CD8-positive, alpha-beta memory T cell (primary cell): ENCODE measurements around the gene RAB5IF. TPM values are rescaled to one million over a fixed set of nuclear protein-coding genes. Genes with fewer than 3 reads are reported as not detected.

Source experiments
- CTCF ChIA-PET: fragments of 350-600 bp; sonication (Branson Sonifier 250); formaldehyde crosslinking; loops from one replicate; lab custom pipeline; 2021; ENCODE audit warnings: antibody characterized with exemption; lab: Charles Lee
- POLR2A ChIA-PET: fragments of 350-600 bp; sonication (Branson Sonifier 250); formaldehyde crosslinking; loops from one replicate; lab custom pipeline; 2021; ENCODE audit warnings: antibody characterized with exemption; lab: Charles Lee
- DNase-seq, 5 donors: peaks; one replicate each; pipeline versions ENCODE4 v3.0.0 to v3.0.0-alpha.2; 2020 to 2022; ENCODE audit warnings: mixed read lengths in 1 of 5
- H3K27ac ChIP-seq: one replicate; pipeline ENCODE4 v1.7.0; 2013; ENCODE audit warnings: low read depth, mild to moderate bottlenecking, low read length, moderate library complexity
- H3K27me3 ChIP-seq: 2 replicates; pipeline ENCODE4 v1.7.0; 2013; ENCODE audit warnings: low read length, mild to moderate bottlenecking; ENCODE audit not compliant: insufficient read depth, poor library complexity, severe bottlenecking
- H3K36me3 ChIP-seq: 2 replicates; pipeline ENCODE4 v1.7.0; 2013; ENCODE audit warnings: mild to moderate bottlenecking, low read length, moderate library complexity; ENCODE audit not compliant: insufficient read depth
- H3K4me1 ChIP-seq: 2 replicates; pipeline ENCODE4 v1.7.0; 2013; ENCODE audit warnings: mild to moderate bottlenecking, low read length, moderate library complexity; ENCODE audit not compliant: insufficient read depth
- H3K4me3 ChIP-seq: 2 replicates; pipeline ENCODE4 v1.7.0; 2013; ENCODE audit warnings: mild to moderate bottlenecking, low read length
- H3K9me3 ChIP-seq: 2 replicates; pipeline ENCODE4 v1.7.0; 2013; ENCODE audit warnings: mild to moderate bottlenecking, low read length
- H3K27ac Mint-ChIP-seq, 8 donors: one replicate each; pipeline ENCODE4 v1.8.0; 2020 to 2021; ENCODE audit warnings: mixed read lengths in 8 of 8, mild to moderate bottlenecking in 6 of 8, inconsistent platforms in 3 of 8, moderate library complexity in 3 of 8
- H3K27me3 Mint-ChIP-seq, 2 donors: one replicate each; pipeline ENCODE4 v1.8.0; 2020 to 2021; ENCODE audit warnings: mixed read lengths in 2 of 2, mild to moderate bottlenecking in 1 of 2, moderate library complexity in 1 of 2
- H3K36me3 Mint-ChIP-seq, 3 donors: one replicate each; pipeline ENCODE4 v1.8.0; 2020 to 2021; ENCODE audit warnings: mixed read lengths in 3 of 3, inconsistent platforms in 1 of 3, mild to moderate bottlenecking in 1 of 3
- H3K4me1 Mint-ChIP-seq, 3 donors: one replicate each; pipeline ENCODE4 v1.8.0; 2020 to 2021; ENCODE audit warnings: mixed read lengths in 3 of 3, inconsistent platforms in 1 of 3, mild to moderate bottlenecking in 1 of 3
- H3K4me3 Mint-ChIP-seq, 7 donors: one replicate each; pipeline ENCODE4 v1.8.0; 2020 to 2021; ENCODE audit warnings: mixed read lengths in 7 of 7, mild to moderate bottlenecking in 6 of 7, moderate library complexity in 4 of 7, inconsistent platforms in 2 of 7
- H3K9me3 Mint-ChIP-seq, 5 donors: one replicate each; pipeline ENCODE4 v1.8.0; 2020 to 2022; ENCODE audit warnings: mixed read lengths in 5 of 5, mild to moderate bottlenecking in 3 of 5, moderate library complexity in 2 of 5, inconsistent platforms in 1 of 5
- polyA plus RNA-seq: library from polyadenylated mRNA; unstranded; fragments of 300-500 nt; fragmentation: Illumina TruSeq; gene quantifications from one replicate; pipeline ENCODE4 v1.2.3, GENCODE V29; 2021
- total RNA-seq, 2 experiments: library from RNA; stranded (reverse); gene quantifications; one replicate each; pipeline ENCODE4 v1.2.3, GENCODE V29; 2021

RAB5IF gene
- total and polyA plus RNA-seq, 3 experiments from 2014 or later, result 159 to 180 (median 173) TPM

GRCh38 chr20:36591281-36591680, 14.3 kb upstream of the RAB5IF start:
- Histone ChIP-seq H3K4me3 (no peak overlapping the region), H3K4me1 (peaks cover 24% of the 10 kb centered on the region), H3K27me3 (no peaks in the 10 kb centered on the region), H3K36me3 (no peaks in the 10 kb centered on the region), H3K27ac (no peak overlapping the region), H3K9me3 (no peaks in the 10 kb centered on the region)
- no peaks in the 10 kb centered on the region for H3K27me3 Mint-ChIP-seq
- ChIA-PET CTCF (interaction anchor here (0.7 to 7.6 kb wide), 7 partner anchors 14 to 324 kb away, joined by 3 to 46 read pairs (median 4); partner anchors contain the start of gene RAB5IF), POLR2A (interaction anchor here (1.2 kb wide), 1 partner anchor 14 kb away, joined by 5 read pairs; no protein-coding TSS in a partner anchor)
- no peak overlapping the region for H3K4me3 Mint-ChIP-seq
- DNase-seq, result no peak
- peak overlapping the region in 4 of 8 donors; percentile 29 to 95 (median 50) for H3K27ac Mint-ChIP-seq
- peaks cover 0 to 40% (median 7%) of the 10 kb centered on the region in 3 donors for H3K36me3 Mint-ChIP-seq
- no peaks in the 10 kb centered on the region for H3K9me3 Mint-ChIP-seq
- H3K4me1 Mint-ChIP-seq, result peaks cover 34 to 64% (median 54%) of the 10 kb centered on the region in 3 donors

GRCh38 chr20:36591854-36592641, 13.5 kb upstream of the RAB5IF start:
- H3K36me3 Mint-ChIP-seq, result peaks cover 0 to 35% (median 4%) of the 10 kb centered on the region in 3 donors
- H3K4me1 Mint-ChIP-seq, result peaks cover 32 to 59% (median 49%) of the 10 kb centered on the region in 3 donors
- Histone ChIP-seq H3K27me3 (no peaks in the 10 kb centered on the region), H3K4me3 (no peak overlapping the region), H3K36me3 (no peaks in the 10 kb centered on the region), H3K9me3 (no peaks in the 10 kb centered on the region), H3K4me1 (peaks cover 26% of the 10 kb centered on the region), H3K27ac (no peak overlapping the region)
- ChIA-PET CTCF (interaction anchor here (0.7 to 7.6 kb wide), 12 partner anchors 11 to 323 kb away, joined by 3 to 46 read pairs (median 4); partner anchors contain the start of genes RAB5IF, SLA2 and TGIF2), POLR2A (interaction anchor here (0.8 to 1.2 kb wide), 3 partner anchors 13 to 19 kb away, joined by 3 to 5 read pairs (median 3); partner anchors contain the start of gene RAB5IF)
- no peaks in the 10 kb centered on the region for H3K9me3 Mint-ChIP-seq
- DNase-seq, result peak in 4 of 5 donors; percentile 38 to 77 (median 48)
- H3K27ac Mint-ChIP-seq, result peak overlapping the region; percentile 72 to 95 (median 89)
- H3K27me3 Mint-ChIP-seq, result no peaks in the 10 kb centered on the region
- peak overlapping the region in 4 of 7 donors; percentile 25 to 66 (median 43) for H3K4me3 Mint-ChIP-seq

GRCh38 chr20:36593347-36593929, 12.1 kb upstream of the RAB5IF start:
- ChIA-PET CTCF (interaction anchor here (1.0 to 7.6 kb wide), 4 partner anchors 12 to 148 kb away, joined by 3 to 59 read pairs (median 30); partner anchors contain the start of gene RAB5IF), POLR2A (interaction anchor here (0.5 to 4.5 kb wide), 3 partner anchors 12 to 131 kb away, joined by 7 to 48 read pairs (median 22); partner anchors contain the start of genes RAB5IF and TGIF2)
- no peak for DNase-seq
- Mint-ChIP-seq H3K27ac (peak overlapping the region in 7 of 8 donors; percentile 46 to 97 (median 88)), H3K4me1 (peaks cover 28 to 55% (median 42%) of the 10 kb centered on the region in 3 donors), H3K27me3 (no peaks in the 10 kb centered on the region), H3K9me3 (no peaks in the 10 kb centered on the region), H3K4me3 (peak overlapping the region in 1 of 7 donors; percentile 43), H3K36me3 (peaks cover 0 to 28% (median 3%) of the 10 kb centered on the region in 3 donors)
- no peaks in the 10 kb centered on the region for H3K36me3 ChIP-seq
- no peak overlapping the region for H3K4me3 ChIP-seq
- no peak overlapping the region for H3K27ac ChIP-seq
- no peaks in the 10 kb centered on the region for H3K9me3 ChIP-seq
- peaks cover 26% of the 10 kb centered on the region for H3K4me1 ChIP-seq
- H3K27me3 ChIP-seq, result no peaks in the 10 kb centered on the region

GRCh38 chr20:36599912-36600345, 5.7 kb upstream of the RAB5IF start:
- Histone ChIP-seq H3K4me1 (peaks cover 20% of the 10 kb centered on the region), H3K27ac (no peak overlapping the region), H3K27me3 (no peaks in the 10 kb centered on the region), H3K9me3 (no peaks in the 10 kb centered on the region), H3K36me3 (no peaks in the 10 kb centered on the region), H3K4me3 (no peak overlapping the region)
- Mint-ChIP-seq H3K9me3 (no peaks in the 10 kb centered on the region), H3K27ac (peak overlapping the region in 3 of 8 donors; percentile 23 to 62 (median 29)), H3K27me3 (no peaks in the 10 kb centered on the region), H3K36me3 (peaks cover 0 to 1% (median 0%) of the 10 kb centered on the region in 3 donors), H3K4me1 (peaks cover 10 to 25% (median 23%) of the 10 kb centered on the region in 3 donors), H3K4me3 (peak overlapping the region in 1 of 7 donors; percentile 34)
- ChIA-PET POLR2A (interaction anchor here (0.7 kb wide), 1 partner anchor 22 kb away, joined by 7 read pairs; no protein-coding TSS in a partner anchor), CTCF (no interaction called here)
- no peak for DNase-seq

GRCh38 chr20:36601540-36601939, 4.0 kb upstream of the RAB5IF start:
- peaks cover 13% of the 10 kb centered on the region for H3K4me1 ChIP-seq
- peaks cover 0 to 10% (median 1%) of the 10 kb centered on the region in 3 donors for H3K36me3 Mint-ChIP-seq
- H3K27ac Mint-ChIP-seq, result peak overlapping the region in 1 of 8 donors; percentile 30

GRCh38 chr20:36604952-36605398, 604 bp upstream of the RAB5IF start:
- CTCF ChIA-PET, result interaction anchor here (0.7 to 3.9 kb wide), 22 partner anchors 9 to 231 kb away, joined by 3 to 59 read pairs (median 6); partner anchors contain the start of genes NDRG3, SLA2 and TGIF2
- H3K9me3 Mint-ChIP-seq, result no peaks in the 10 kb centered on the region
- Histone ChIP-seq H3K4me3 (peak overlapping the region; percentile 49), H3K4me1 (peaks cover 27% of the 10 kb centered on the region), H3K36me3 (peaks cover 19% of the 10 kb centered on the region), H3K27ac (peak overlapping the region; percentile 87), H3K9me3 (no peaks in the 10 kb centered on the region), H3K27me3 (no peaks in the 10 kb centered on the region)
- peaks cover 0 to 1% of the 10 kb centered on the region in 2 donors for H3K27me3 Mint-ChIP-seq
- H3K36me3 Mint-ChIP-seq, result peaks cover 0 to 40% (median 0%) of the 10 kb centered on the region in 3 donors
- peaks cover 23 to 42% (median 35%) of the 10 kb centered on the region in 3 donors for H3K4me1 Mint-ChIP-seq
- H3K27ac Mint-ChIP-seq, result peak overlapping the region; percentile 93 to 98 (median 97)
- H3K4me3 Mint-ChIP-seq, result peak overlapping the region; percentile 97 to 99 (median 98)
- DNase-seq, result peak in 3 of 5 donors; percentile 44 to 72 (median 51)
- POLR2A ChIA-PET, result interaction anchor here (0.9 to 3.3 kb wide), 10 partner anchors 10 to 128 kb away, joined by 3 to 49 read pairs (median 8); partner anchors contain the start of genes SLA2 and TGIF2

More at GRCh38 chr20:36601540-36601939, 4.0 kb upstream of the RAB5IF start:
- POLR2A ChIA-PET, result no interaction called here
- Mint-ChIP-seq H3K9me3 (no peaks in the 10 kb centered on the region), H3K4me3 (no peak overlapping the region), H3K27me3 (peaks cover 0 to 1% of the 10 kb centered on the region in 2 donors), H3K4me1 (peaks cover 10 to 25% (median 24%) of the 10 kb centered on the region in 3 donors)
- Histone ChIP-seq H3K27me3 (no peaks in the 10 kb centered on the region), H3K9me3 (no peaks in the 10 kb centered on the region), H3K4me3 (no peak overlapping the region), H3K27ac (no peak overlapping the region), H3K36me3 (no peaks in the 10 kb centered on the region)
- CTCF ChIA-PET, result interaction anchor here (0.9 kb wide), 1 partner anchor 11 kb away, joined by 4 read pairs; no protein-coding TSS in a partner anchor
- DNase-seq, result no peak
